ENCODE results near the gene CCT2.
"Not testable (repeated sequence)": the region's sequence is repeated elsewhere in the genome, so short reads cannot be mapped to it uniquely, and the experiment has no call there.

Gene CCT2

GRCh38 chr12:69588527-69588926 lies 3.3 kb downstream of the CCT2 start:
- DNase-seq (ENCODE audit: low read depth): no peak

DNA sequence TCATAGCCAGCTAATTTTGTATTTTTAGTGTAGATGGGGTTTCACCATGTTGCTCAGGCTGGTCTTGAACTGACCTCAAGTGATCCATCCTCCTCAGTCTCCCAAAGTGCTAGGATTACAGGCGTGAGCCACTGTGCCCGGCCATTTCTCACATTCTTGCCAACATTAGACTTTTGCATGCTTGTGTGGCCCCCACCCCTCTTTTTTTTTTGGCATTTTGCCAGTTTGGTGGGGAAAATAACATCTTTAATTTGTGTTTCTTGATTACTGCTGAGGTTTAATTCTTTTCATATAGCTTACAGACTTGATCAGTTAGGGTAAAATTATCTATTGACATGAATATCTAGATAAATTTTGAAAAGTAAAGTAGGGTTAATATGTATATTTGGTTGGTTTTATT lies 3.8 kb downstream of the CCT2 start:
- DNase-seq (ENCODE audit: low read depth): no peak

- DNase-seq (ENCODE audit: low read depth): no peak
These were observed 10.4 kb downstream of the CCT2 start for GRCh38 chr12:69595689-69596088.

DNA sequence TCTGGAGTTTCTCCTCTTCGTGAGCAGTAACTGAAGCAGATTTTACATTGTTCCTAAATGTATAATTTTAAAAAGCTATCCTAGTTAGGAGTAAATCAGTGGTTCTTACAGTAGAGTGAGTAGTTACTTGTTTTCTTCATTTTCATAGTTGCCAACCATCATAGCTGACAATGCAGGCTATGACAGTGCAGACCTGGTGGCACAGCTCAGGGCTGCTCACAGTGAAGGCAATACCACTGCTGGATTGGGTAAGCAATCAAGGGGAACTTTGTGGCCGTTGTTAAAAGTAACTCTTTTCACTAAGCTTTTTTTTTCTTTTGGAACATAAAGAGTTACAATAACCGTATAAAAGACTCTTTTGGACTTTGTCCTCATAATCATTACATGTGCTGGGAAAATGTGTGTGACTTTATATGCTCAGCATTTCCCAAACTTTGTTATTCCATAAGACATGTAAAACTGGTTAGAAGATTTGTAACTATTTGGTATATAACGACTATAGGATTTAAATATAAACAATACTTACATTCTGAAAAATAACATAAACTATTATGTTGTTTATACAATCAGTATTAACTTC lies 13.0 kb downstream of the CCT2 start:
- DNase-seq (ENCODE audit: low read depth): no peak

- no peak for DNase-seq (ENCODE audit: low read depth)
These were observed 15.5 kb downstream of the CCT2 start for GRCh38 chr12:69600804-69601203.

- no peak for DNase-seq (ENCODE audit: low read depth)
These were observed 16.9 kb downstream of the CCT2 start for GRCh38 chr12:69601962-69602685.

GRCh38 chr12:69602954-69603353 lies 17.7 kb downstream of the CCT2 start:
- DNase-seq (ENCODE audit: low read depth): no peak

DNA sequence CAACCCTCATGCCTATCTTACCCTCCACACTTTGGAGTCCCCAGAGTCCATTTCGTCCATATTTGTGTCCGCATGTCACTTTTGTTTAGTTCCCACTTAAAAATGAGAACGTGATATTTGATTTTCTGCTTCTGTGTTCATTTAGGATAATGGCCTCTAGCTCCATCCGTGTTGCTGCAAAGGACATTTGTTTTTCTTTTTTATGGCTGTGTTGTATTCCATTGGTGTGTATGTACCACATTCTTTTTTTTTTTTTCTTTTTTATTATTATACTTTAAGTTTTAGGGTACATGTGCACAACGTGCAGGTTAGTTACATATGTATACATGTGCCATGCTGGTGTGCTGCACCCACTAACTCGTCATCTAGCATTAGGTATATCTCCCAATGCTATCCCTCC lies 18.3 kb downstream of the CCT2 start:
- not testable (repeated sequence) for DNase-seq (ENCODE audit: low read depth)

DNA sequence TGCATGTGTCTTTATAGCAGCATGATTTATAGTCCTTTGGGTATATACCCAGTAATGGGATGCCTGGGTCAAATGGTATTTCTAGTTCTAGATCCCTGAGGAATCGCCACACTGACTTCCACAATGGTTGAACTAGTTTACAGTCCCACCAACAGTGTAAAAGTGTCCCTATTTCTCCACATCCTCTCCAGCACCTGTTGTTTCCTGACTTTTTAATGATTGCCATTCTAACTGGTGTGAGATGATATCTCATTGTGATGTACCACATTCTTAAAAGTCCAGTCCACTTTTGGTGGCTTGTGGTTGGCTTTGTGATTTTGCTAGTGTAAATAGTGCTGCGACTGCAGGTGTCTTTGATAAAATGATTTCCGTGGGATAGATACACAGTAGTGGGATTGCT lies 19.0 kb downstream of the CCT2 start:
- DNase-seq (ENCODE audit: low read depth): not testable (repeated sequence)

DNA sequence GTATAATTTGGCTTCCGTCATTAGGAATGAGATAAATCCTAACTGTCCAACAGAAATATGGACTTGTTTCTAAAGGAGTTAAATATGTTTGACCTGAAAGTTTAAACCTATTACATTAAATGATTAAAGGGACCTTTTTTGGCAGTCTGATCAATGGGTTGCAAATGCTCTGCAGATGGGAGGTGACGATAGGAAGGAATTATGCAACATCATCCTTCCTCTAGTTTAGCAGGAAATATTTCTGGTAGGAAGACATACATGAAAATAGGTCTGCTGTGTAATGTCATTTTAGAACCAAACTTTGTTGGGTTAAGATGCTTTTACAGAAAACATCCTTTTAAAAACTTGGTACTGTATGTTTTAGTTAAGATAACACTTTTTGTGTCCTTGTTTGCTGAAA lies 22.9 kb downstream of the CCT2 start:
- DNase-seq (ENCODE audit: low read depth): no peak

- no peak for DNase-seq (ENCODE audit: low read depth)
These were observed 24.9 kb downstream of the CCT2 start for GRCh38 chr12:69610126-69610525.

GRCh38 chr12:69610729-69611128 lies 25.5 kb downstream of the CCT2 start, which contains the start of gene LRRC10:
Gene LRRC10 (minus strand): TSS chr12:69610907. CDS start chr12:69610838, 69 bp downstream.
- no peak for DNase-seq (ENCODE audit: low read depth)

DNA sequence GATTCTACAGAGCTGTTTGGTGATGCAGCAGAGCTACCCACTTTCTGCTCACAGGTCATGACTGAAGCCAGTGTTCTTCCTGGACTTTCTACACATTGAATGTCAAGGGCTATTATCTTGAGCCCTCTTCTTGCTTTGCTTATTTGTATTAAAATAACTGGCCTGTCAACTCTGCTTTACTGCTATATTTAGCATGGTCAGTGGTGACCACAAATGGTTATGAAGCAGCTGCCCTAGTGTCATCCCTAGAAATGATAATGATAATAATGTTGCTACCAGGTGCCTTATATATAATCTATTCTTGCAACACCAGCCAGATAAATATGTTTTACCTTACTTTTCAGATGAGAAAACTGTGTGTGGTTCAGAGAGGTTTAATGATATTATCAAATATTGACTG lies 28.1 kb downstream of the CCT2 start:
- no peak for DNase-seq (ENCODE audit: low read depth)

DNA sequence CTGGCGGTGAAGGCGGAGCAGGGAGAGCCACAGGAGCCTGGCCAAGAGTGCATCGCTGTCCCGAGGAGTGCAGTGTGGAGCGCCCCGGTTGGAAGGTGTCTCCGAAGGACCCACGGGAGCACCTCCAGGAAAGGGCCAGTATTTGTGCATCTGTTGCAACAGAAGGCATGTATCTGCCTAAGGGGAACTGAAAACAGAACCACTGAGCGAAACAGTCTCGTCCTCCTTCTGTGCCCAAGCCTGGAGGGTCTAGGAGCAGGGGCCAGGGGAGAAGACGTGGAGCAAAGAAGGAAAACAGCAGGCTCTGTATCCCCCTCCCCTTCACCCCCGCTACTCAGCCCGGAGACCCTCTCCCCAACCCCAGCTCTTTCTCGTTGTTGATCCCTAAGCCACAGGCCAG lies 30.8 kb downstream of the CCT2 start:
- DNase-seq (ENCODE audit: low read depth): no peak

DNA sequence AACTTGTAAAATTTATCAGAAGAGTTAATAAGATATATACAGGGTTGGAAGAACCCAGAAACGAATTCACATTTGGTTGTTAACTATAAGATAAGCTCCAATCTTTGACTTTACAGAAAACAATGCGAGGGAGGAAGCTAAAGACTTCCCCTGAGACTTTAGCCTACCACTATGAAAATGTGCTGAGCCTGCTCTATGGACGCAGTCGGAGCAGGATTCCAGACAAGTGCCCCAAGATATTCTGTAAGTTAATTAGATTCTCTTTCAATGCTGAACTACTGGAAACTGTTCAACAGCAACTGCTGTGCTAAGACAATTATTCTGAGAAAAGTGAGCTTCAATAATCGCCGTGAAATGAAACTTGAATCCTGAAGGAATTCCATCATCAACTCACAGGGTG lies 33.8 kb downstream of the CCT2 start:
- DNase-seq (ENCODE audit: low read depth): no peak

- no peak for DNase-seq (ENCODE audit: low read depth)
These were observed 34.8 kb downstream of the CCT2 start for GRCh38 chr12:69620077-69620476.

- DNase-seq (ENCODE audit: low read depth): peak; percentile 52
These were observed 35.7 kb downstream of the CCT2 start for GRCh38 chr12:69620921-69621320.

DNA sequence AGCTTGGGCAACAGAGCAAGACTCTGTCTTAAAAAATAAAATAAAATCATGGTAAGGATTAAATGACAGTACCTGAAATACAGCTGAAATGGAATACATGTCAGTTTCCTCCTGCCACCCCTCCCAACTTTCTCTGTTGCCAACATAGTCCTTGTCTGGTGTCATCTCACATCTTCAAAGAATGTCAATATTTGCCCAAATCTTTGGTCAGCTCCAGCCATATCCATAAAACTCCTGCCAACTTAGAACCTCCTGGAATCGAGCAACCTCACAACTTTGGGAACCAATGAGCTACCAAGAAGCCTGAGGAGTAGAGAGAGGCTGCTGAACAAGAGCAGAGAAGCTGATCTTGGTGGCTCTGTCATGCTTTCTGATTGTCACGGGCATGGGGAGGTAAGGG lies 36.3 kb downstream of the CCT2 start:
- DNase-seq (ENCODE audit: low read depth): no peak

DNA sequence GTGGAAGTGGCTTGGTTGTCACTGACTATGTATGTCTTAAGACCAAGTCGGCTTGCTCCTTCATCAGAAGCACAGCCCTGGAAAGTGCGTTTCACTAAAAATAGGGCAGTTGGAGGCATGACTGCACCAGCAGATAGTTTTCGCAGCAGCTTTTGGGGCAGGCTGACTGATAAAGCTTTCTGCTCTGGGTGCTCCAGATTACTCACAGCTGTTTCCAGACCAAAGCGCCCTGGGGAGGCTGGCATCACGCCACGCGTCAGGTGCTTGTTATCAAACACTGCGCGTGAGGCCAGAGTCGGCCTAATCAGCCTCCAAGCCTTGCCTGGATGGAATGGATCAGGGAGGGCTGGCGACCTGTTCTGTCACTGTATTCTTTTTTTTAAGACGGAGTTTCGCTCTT lies 38.7 kb downstream of the CCT2 start:
- no peak for DNase-seq (ENCODE audit: low read depth)

- DNase-seq (ENCODE audit: low read depth): no peak
These were observed 42.2 kb downstream of the CCT2 start for GRCh38 chr12:69627501-69627900.

GRCh38 chr12:69630191-69630590 lies 44.9 kb downstream of the CCT2 start:
- no peak for DNase-seq (ENCODE audit: low read depth)

GRCh38 chr12:69633061-69633460 lies 47.8 kb downstream of the CCT2 start:
- no peak for DNase-seq (ENCODE audit: low read depth)

DNA sequence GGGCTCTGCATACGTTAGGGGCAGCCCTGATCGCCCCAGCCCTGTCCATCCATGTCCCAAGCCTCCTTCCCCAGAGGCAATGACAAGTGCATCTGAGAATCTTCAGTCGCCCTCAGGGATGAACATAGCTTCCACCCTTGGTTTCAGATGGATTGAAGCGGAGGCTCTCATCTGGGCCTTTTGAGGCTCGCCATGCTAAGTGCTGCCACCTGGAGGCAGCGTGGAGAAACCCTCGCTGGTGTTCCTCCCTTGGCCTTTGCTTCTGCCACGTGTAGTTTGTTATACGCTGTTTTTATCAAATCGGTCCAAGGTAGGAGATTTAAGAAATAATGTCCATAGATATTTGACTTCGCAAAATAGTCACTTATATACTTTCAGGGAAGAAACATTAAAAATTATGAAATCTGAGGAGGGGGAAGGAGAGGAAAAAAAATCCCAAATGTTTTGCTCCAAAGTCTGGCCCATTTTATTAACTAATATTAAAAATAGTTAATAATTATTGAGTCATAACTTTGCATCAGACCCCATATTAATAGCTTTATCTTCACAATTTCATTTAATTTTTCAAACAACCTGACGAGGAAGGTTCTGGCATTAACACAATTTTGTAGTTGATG lies 54.2 kb downstream of the CCT2 start:
- DNase-seq (ENCODE audit: low read depth): peak; percentile 53

- no peak for DNase-seq (ENCODE audit: low read depth)
These were observed 56.3 kb downstream of the CCT2 start for GRCh38 chr12:69641546-69641945.
